Activated T-helper 9 cell treated with anti-CD3 and anti-CD28 coated beads, Interleukin-2, amount 50 U/mL, for 16 hours (primary cell): ENCODE measurements around the gene OCIAD2.
"Not testable (repeated sequence)": the region's sequence is repeated elsewhere in the genome, so short reads cannot be mapped to it uniquely, and the experiment has no call there.

Experiments used
- DNase-seq: peaks from one replicate; pipeline ENCODE4 v3.0.0-alpha.2; 2020; ENCODE audit warnings: low read depth

OCIAD2 gene, protein sequence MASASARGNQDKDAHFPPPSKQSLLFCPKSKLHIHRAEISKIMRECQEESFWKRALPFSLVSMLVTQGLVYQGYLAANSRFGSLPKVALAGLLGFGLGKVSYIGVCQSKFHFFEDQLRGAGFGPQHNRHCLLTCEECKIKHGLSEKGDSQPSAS

DNA sequence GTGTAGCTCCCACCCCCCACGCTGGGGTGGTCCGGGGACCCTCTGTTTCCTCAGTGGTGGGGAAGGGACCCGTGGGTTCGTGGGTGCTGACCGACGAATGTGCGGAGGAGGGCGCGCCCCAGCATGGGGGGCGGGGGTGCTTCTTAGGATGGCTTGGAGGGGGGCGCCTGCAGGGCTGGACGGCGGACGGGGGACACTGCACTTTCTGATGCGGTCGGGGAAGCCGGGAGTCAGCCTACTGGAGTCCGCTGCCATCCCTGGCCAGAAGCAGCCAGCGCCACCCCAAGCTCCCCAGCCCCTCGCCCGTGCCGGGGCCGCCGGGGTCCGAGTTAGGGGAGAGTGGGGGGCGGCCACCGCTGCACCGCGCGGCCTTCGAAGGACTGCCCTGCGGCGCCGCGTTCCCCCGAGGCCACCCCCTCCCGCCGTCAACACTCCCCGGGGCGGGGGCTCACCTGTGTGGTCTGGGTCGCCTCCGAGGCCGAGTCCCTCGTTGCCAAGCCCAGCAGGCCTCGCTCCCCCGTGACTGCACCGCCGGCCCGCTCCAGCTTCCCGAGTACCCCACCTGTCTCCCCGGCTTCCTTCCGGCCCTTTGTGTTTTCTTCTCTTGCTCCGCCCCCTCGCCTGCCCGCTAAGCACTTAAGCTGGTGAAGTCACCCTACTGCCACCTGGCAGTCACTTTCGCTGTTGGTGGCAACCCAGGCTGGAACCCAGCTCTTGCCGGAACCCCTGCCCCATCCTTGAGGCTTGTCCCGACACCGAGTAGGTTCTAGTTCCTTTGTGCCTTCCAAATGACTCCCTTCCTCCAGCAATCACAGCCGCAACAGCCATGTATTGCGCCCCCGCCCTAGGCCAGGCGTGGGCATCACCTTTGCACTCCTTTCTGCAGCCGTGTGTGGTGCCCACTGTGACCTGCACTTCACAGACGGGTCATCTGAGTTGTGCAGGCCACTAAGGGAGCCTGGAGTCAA lies at the start of gene OCIAD2:
Gene OCIAD2, minus strand, starts transcription at position 569 of the 968 bp plus-strand sequence. CDS start 2,225 bp downstream, outside the sequence.
- DNase-seq: peak; percentile 65

DNA sequence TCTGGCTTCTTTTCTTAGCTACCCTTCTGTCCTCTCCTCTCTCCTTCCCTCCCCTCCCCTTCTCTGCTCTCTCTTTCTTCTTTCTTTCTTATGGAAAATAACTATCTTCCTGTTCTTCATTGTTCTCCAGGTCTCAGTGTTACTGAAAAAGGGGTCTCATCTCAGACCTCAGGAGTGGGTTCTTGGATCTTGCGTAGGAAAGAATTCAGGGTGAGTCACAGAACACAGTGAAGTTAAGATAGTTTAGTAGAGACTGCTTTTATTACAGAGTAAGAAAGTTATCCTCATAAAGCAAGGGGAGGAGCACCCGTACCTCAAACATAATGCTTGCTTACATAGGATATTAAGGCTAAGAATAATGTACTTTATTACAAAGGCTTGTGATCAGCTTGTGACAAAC lies 47.7 kb upstream of the OCIAD2 start:
- DNase-seq: no peak

DNA sequence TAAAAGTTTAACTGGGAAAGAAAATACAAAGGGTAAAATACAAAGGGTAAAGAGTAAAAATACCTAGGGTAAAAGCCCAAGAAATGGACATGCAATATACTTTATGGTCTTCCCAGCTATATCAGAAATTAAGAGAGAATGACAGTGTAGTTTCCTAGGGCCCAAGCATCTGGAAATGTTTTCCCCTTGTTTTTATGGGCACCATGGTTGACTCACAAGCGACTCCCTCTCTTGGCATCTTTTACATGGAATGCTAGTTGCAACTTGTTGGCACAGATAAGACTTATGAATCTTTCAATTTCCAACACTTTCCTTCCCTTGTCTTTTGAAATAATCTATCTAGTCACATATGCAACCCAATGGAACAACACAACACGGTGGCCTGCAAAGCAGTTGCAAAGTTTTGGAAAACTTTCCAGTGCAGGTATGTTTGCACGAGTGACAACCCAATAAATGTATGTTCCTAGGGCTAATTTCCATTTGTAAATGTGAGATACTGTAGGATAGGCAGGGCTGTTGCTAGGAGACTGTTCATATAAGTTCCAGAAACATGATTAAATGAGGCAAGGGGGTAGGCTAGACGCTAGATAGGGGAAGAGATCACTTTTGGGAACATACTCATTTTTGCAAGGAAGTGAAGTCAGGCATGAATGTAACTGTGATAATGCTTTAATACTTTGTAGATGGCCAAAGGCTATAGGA lies 43.1 kb upstream of the OCIAD2 start:
- DNase-seq: no peak

DNA sequence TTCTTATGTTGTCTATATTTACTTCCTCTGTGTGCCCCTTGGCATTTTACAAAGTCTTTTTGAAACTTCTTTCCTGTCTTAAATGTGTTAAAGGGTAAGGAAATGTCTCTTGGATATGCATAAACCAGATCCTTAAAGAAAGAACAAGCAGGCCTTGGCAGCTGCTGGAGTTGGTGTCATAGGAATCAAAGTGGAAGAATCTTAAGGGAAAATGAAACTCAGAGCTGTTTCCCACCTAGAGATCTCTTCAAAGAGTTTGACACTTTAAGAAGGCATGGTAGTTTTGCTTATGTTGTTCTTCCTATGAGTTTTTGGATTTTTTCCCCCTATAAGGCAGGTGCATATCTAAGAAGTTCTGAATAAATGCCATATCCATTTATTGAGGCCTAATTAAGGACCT lies 42.5 kb upstream of the OCIAD2 start:
- no peak for DNase-seq

DNA sequence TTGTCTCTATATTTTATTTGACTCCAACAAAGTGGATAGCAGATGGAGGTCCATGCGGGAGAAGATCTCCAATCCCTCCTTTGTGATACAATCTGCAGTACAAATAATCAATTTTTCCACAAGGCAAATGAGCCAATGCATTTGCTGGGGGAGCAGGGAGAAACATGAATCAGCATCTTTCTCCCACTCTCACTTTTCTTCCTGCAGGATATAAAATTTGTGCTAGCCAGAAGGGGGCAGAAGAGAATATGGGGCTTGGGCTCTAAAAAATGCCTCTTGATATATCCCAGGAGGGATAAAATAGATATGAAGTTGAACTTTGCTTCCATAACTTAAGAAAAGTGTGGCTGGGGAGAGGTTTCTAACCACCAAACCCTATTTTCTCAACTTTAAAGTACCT lies 41.2 kb upstream of the OCIAD2 start:
- DNase-seq: no peak

DNA sequence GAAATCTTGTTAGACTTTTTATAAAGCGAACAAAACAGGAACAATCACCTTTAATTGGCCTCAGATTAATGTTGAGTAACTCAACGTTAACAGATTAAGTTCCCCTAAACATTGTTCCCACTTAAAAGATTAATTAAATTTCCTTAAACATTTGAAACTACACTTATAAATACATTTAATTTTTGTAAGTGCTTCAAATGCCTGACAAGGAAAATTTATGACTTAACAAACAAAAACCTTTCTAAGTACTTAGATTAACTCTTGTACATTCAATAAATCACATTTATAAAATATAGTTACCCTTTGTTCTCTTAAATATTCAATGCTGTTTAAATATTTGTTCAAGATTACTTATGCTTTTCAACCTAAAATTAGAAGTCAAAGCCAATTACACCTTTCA lies 39.4 kb upstream of the OCIAD2 start:
- no peak for DNase-seq

DNA sequence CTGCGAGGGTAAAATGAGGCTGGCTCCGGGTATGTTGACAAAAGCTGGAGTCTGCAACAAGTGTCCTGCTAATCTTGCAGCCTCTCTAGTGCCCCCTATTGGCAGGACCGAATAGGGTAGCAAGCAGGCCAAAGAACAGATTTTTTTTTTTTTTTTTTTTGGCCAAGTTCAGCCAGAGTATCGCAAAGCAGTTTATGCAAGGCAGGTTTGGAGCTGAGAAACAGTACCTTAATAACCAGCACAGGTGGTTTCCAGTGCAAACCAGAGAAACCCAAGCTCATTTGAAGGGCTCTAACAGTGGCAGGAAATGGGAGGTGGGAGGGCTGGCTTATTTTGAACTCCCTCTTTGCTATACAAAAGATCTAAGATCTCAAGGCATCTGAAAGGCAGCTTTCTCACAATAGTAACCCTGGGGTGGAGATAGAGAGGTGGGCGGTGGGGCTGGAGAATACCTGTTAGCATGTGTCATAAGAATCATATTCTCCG lies 38.2 kb upstream of the OCIAD2 start:
- no peak for DNase-seq

DNA sequence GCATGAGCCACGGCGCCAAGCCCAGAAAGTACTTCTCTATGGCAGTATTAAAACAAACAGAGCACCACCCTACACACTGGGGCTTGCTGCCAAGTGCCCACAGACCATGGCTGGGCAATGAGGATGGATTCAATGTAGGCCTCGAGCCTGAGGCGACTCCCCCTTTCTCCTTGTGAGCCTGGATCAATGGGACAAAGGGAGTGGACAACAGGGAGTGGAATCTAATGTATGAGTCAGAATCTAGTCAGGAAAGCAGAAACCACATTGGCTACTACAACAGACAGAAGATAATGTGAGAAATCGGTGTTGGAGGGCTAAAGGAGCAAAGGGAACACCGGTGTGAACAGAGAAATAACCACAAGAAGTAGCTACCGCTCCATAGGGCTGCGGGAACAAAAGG lies 37.7 kb upstream of the OCIAD2 start:
- no peak for DNase-seq

DNA sequence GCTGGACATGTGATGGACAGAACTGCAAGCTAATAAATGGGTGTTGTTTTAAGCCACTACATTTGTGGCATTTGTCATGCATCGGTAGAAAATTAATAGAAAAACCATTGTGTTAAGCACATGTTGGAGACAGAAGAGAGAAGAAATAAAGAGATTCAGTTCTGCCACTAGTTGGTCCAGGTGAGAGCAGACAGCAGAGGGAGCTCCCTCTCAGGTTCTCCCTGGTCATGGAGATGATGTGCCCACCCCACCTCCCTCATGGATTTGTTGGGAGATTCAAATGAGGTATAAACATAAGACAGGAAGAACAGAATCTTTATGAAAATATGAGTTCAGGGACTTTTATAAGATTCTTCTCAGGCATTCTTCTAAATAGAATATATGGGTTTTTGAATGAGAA lies 36.8 kb upstream of the OCIAD2 start:
- no peak for DNase-seq

DNA sequence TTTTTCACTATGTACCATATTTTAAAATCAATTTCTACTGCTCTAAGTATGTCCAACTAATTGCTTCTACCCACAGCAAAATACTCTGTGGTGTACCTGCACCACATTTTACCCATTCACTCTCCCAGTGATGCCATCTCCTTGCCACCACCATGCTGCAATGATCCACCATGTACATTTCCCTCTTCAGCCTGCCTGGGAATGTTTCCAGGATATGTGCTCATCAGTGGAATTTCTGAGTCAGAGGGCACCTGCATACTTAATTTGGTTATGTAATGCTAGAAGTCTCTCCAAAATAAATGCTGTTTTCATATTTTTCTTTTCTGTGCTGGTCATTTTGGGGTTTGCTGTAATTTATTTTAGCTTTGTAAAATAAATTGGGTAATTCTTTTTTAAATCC lies 33.2 kb upstream of the OCIAD2 start:
- DNase-seq: no peak

DNA sequence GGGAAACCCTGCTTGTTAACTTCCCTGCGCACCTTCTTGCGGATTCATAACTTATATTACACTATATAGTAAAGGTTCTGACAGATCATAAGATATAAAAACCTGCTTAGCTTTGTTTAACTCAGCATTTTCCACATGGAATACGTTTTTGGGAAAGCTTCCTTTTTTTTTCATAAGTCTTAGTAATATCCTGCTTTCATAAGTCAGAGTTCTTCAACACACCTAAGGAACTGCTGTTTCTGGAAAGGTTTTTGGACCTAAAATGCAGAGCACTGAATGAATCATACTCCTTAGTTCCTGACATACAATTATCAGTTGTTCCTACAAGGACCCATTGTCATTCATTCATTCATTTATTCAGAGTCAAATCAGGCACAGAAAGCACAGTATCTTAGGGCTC lies 32.3 kb upstream of the OCIAD2 start:
- DNase-seq: no peak

DNA sequence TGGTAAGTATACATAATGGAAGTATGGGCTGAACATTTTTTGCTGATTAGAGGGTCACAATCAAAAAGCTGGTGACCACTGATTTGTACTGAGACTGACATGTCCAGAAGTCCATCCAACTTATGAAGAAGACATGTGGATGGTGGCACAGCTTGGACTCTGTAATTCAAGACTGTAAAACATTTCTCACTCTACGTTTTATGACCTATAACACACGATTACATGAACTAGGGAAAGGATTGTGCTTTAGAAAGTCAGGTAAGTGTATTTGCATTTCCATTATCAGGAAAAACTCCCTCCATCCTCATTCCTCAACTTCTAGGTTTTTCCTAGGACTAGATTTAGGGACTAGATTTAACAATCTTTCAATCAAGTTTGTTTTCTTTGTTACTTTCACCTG lies 30.5 kb upstream of the OCIAD2 start:
- DNase-seq: no peak

DNA sequence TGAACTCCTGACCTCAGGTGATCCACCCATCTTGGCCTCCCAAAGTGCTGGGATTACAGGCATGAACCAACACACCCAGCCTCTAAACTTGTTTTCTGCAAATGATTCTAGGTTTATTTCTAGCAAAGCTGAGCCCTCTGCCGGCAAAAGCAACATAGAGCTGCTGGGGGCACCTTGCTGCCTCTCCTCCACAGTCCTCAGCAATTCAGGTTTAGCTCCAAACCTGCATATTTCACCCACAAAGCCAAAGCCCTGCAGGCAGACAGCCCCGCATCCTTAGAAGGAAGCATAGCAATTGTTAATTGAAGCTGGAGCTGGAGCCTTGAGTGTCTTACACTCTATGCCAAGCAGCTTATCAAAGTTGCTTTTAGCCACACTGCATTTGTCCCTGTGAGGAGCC lies 24.9 kb upstream of the OCIAD2 start:
- DNase-seq: no peak

DNA sequence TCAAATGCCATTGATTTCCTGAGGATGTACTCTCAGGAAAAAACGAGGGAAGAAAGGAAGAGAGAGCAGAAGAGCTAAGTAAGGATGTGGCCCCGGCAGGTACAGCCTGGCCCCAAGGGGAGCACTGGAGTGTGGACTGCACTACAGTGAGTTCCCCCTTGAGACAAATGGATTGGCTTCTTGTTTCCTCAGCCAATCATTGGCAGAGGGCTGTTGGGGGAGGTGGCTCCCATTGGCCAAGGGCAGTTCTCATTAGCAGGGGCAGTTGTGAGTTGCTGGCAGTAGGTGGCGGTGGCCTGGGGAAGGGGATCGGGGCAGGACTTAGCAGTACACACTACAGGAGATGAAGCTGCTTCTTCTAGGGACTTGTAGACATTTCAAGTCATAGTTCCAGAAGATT lies 24.1 kb upstream of the OCIAD2 start:
- no peak for DNase-seq

DNA sequence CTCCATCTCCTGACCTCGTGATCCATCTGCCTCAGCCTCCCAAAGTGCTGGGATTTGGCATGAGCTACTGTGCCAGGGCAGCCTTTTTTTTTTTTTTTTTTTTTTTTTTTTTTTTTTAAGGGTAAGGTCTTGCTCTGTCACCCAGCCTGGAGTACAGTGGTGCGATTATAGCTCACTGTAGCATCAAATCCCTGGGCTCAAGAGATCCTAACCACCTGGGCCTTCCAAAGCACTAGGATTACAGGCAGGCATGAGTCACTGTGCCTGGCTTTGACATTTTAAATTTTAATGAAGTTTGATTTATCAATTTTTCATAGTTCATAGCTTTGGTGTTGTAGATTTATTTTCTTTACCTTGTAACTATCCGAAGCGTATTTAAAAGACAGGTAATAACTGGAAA lies 17.8 kb upstream of the OCIAD2 start:
- DNase-seq: no peak

DNA sequence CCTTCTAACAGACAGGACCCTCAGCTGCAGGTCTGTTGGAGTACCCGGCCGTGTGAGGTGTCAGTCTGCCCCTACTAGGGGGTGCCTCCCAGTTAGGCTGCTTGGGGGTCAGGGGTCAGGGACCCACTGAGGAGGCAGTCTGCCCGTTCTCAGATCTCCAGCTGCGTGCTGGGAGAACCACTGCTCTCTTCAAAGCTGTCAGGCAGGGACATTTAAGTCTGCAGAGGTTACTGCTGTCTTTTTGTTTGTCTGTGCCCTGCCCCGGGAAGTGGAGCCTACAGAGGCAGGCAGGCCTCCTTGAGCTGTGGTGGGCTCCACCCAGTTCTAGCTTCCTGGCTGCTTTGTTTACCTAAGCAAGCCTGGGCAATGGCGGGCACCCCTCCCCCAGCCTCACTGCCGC lies 16.5 kb upstream of the OCIAD2 start:
- not testable (repeated sequence) for DNase-seq

DNA sequence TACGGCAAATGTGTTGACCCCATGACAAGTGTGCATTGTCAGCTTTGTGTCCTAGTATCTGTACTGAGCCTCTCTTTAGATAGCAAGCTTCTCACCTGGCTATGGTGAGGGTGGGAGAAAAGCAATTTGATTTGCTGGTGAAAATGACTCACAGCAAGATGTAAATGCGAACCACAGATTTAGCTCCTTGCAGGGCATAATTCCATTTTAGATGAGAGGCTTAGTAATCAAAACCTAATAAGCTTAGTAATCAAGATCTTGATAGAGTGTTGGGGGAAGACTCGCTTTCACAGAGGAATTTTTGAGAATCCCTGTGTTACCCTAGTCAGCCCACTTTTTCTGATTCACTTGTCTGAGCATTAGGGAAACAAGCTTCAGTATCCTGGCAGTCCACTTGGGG lies 7.7 kb upstream of the OCIAD2 start:
- DNase-seq: no peak

DNA sequence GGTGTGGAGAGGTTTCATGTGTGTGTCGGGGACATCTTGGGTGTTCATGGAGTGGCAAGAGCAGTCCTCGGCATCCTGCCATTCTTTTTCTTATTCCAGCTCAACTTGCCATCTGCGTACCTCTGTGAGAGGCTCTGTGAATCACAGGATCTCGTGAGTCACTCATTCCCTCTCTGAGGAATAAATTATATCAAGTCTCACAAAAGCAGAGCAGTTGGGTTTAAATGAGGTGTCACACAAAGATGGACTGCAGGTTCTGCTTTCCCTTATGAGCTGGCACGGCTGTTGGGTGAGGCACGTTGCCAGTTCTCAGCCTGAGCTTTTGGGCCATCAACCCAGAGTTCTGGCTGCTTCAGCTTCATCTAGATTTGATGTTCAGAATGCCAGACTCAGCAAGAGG lies 6.8 kb upstream of the OCIAD2 start:
- DNase-seq: no peak

DNA sequence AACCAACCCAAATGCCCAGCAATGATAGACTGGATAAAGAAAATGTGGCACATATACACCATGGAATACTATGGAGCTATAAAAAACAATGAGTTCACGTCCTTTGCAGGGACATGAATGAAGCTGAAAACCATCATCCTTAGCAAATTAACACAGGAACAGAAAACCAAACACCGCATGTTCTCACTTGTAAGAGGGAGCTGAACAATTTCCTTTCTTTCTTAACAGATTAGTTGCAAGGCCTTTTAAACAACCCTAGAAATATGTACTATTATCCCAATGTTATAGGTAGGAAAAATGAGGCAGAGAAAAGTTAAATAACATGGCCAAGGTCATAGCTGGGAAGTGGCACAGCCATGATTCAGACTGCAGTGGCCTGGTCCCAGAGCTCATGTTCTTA lies 5.8 kb upstream of the OCIAD2 start:
- DNase-seq: no peak

DNA sequence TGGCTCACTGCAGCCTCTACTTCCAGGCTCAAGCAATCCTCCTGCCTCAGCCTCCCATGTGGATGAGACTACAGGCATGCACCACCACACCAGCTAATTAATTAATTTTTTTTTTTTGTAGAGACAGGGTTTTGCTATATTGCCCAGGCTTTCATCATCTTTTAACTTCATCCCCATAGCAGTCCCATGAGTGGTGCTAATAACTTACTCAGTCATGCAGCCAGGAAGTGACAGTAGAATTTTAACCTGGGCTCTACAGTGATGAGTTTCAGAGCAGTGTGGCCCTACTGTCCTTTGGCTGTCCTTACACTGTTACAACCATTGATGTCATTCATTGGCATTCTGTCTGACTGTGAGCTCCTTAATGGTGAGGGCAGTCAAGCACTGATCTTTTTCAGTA lies 3.9 kb upstream of the OCIAD2 start:
- DNase-seq: no peak

DNA sequence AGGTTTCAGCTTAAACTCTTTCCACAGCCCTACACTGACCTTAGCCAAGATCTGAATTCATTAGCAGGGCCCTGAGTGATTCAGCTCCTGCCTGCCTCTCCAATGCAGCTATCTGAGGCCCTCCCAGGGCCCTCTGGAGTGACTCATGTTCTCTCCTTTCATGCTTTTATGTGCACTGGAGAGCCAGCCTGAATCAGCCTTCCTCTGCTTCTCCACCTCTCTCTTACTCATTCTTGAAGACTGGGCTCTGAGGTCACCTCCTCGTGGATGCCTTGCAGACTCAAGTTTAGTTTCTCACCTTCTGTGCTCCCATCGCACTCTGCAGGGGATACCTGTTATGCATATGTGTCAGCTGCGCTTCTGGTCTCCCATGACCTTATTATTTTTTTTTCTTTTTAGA lies 3.1 kb upstream of the OCIAD2 start:
- DNase-seq: peak; percentile 27

DNA sequence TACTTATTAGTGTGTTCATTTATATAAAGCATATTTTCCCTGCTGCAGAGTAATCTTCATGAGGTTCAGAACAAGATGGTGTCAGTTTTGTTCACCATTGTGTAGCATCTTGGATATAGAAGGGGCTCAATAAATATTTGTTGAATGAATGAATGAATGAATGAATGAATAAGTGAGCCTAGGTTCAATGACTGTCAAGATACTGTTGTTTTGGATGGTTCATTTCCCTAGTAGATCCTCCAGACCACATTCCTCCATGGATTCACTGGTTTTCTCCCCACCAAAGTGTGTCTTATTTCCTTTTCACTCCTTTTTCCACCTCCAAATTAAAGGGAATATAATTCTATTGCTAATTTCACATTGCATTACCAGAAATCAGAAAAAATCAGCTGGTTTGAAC lies 2.1 kb upstream of the OCIAD2 start:
- DNase-seq: no peak
